Right ventricle myocardium inferior (tissue), 1 donor: Measurements from ENCODE around the gene TBC1D22A. TPM values are rescaled to one million over a fixed set of nuclear protein-coding genes. Genes with fewer than 3 reads are reported as not detected.

Experiments used
- ATAC-seq: fragments of 200-7000 bp; cut with Tn5 transposase; one replicate; pipeline ENCODE4 v1.9.1; 2020; ENCODE audit warnings: mild to moderate bottlenecking, moderate library complexity
- DNase-seq: peaks from one replicate; pipeline ENCODE4 v3.0.0; 2021; ENCODE audit errors: missing footprints
- intact Hi-C: fragments of 100-400 bp; cut with DNase I; formaldehyde crosslinking; loops from one replicate; pipeline ENCODE4 v1.11.0; 2022
- total RNA-seq: library from RNA; stranded (reverse); fragmentation: NEBNext Ultra II Directional; extraction: Animal tissue kit (Norgen Biotek cat#: 25700); gene quantifications from one replicate; pipeline ENCODE4 v1.2.1, GENCODE V29; 2021
- donor health status: DM: no; HTN: yes; CAD: no; lungs with severe emphysema.

TBC1D22A gene
- total RNA-seq, 1 donor from 2014 or later, result 14.6 TPM

GRCh38 chr22:47090591-47091245 lies 328.3 kb downstream of the TBC1D22A start:
- DNase-seq (no peak), ATAC-seq (no peak)
- intact Hi-C loops, result no loop called here

GRCh38 chr22:47091246-47091651 lies 328.8 kb downstream of the TBC1D22A start:
- ATAC-seq (no peak), DNase-seq (no peak)
- intact Hi-C loops, result no loop called here

- DNase-seq (no peak), ATAC-seq (no peak)
- intact Hi-C loops, result no loop called here
Observed at GRCh38 chr22:47091921-47092700, 329.7 kb downstream of the TBC1D22A start.

DNA sequence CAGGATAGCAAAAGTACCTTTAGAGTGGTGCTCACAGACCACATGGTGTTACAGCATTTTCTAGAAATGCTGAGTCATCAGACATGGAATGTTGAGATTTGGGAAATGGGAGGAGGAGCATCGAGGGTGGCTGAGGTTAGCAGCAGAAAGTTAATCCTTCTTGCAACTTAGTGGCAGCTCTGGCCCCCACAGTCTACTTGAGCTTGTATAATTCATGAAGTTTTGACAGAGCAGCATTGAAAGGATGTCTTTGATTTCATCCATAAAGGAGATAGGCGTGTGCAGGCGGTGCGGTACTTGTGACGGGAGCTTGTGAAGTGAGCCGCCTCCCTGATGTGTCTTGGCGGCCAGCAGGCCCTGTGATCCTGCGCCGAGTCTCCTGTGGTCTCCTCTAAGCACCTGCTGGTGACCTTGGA lies 330.5 kb downstream of the TBC1D22A start:
- DNase-seq, result no peak
- ATAC-seq, result no peak
- intact Hi-C loops, result no loop called here

DNA sequence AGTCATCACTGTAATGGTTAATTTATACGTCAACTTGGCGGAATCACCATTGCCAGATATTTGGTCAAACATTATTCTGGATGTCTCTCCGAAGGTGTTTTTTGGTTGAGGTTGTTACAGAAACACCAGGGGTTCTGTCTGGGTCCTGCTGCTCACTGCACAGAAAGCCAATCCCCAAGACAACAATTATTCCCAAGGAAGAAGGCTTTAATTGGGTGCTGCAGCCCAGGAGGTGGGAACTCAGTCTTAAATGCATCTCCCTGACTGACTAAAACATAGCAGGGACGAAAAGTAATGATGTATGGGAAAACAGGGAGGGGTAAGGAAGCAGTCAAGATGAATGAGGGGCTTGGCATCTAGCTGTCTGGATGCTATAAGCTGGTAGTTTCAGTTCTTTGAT lies 331.3 kb downstream of the TBC1D22A start:
- no peak for ATAC-seq
- no peak for DNase-seq
- intact Hi-C loops, result no loop called here

DNA sequence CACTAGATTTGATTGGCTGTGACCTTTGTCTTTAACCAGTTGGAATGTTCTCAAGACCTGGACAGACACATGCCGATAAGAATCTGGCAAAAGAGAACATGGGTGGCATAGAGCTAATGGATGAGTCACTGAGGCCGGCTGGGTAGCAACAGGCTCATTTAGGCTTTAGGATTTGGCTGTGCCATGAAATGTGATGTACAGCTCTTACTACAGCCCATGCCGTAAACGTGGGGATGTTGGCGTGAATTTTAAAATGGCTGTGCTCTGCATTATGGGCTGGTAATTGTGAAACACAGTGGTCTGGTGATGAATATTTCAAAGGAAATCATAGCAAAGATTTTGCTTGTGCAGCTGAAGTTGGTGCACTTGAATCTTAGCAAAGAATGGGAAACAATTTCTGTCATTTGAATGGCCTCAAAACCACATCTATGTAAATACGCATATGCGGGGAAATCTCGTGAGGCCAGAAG lies 332.4 kb downstream of the TBC1D22A start:
- ATAC-seq (no peak), DNase-seq (no peak)
- intact Hi-C loops, result no loop called here

DNA sequence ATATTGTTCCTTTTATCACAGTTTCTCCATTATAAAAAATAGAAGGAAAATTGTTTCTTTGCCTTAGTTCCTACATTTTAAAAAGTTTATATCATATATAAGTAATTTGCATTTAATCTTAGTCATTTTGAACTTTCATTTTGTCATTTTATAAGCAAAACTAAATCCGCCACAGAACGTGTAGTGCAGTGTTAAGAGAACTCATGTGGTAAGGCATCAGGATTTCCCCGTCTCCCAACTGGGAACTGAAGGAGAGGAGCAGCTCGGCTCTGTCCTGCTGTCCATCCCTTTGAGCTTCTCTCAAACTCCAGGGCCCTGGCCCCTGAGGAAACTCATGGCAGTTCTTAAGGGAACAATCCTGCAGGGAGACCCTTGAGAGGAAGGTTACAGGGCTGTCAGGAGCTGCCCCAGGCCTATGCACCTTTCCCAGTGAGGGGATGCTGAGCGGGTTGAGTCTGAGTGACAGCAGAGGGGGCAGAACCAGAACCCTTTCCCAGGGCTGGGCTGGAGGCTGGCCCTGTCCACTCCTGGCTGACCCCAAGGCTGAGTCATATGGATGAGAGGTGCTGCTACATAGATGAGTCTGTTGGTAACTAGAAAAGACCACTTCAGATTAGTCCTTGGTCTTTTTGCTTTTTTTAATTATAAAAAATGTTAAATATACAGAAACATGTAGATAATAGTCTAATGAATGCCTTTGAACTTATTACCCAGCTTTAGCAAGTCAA lies 333.1 kb downstream of the TBC1D22A start:
- intact Hi-C loops, result no loop called here
- DNase-seq (no peak), ATAC-seq (no peak)

GRCh38 chr22:47098121-47098520 lies 335.7 kb downstream of the TBC1D22A start:
- intact Hi-C loops, result no loop called here
- DNase-seq, result no peak
- ATAC-seq, result no peak

DNA sequence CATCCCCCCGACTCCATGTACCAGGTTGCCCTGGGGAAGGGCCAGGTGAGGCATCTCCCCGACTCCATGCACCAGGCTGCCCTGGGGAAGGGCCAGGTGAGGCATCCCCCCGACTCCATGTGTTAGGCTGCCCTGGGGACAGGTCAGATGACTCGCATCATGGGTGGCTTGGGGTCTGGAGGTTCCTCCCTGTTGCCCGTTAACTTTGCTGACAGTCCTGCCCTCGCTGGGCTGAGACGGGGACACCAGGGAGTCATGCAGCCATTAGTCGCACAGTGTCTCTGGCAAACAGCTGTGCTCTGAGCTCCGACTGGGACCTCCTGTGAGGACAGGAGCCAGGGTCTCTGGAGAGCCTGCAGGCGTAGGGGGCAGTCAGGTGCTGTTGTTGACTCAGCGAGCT lies 336.1 kb downstream of the TBC1D22A start:
- intact Hi-C loops, result no loop called here
- ATAC-seq (no peak), DNase-seq (no peak)

GRCh38 chr22:47100019-47100418 lies 337.6 kb downstream of the TBC1D22A start:
- DNase-seq (no peak), ATAC-seq (no peak)
- intact Hi-C loops, result no loop called here

DNA sequence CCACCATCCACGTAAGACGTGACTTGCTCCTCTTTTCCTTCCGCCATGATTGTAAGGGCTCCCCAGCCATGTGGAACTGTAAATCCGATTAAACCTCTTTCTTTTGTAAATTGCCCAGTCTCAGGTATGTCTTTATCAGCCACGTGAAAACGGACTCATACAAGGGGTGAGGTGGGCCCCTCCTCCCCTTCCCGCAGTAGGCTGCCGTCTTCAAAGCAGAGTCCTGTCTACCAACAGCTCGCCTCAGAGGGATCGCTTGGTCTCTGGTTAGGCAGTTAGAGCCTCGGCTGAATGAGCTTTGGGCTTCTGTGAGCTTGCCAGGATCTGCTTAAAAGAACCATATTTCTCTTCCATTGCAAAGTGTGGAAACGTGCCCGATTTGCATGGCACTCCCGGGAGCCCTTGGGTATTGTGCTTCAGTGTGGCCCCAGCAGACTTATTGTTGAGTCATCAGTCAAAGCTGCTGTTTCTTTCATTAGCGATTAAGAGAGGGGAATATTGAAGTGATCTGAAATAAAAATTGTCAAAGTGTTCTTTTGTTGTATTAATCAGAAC lies 338.3 kb downstream of the TBC1D22A start:
- intact Hi-C loops, result no loop called here
- no peak for DNase-seq
- ATAC-seq, result no peak

DNA sequence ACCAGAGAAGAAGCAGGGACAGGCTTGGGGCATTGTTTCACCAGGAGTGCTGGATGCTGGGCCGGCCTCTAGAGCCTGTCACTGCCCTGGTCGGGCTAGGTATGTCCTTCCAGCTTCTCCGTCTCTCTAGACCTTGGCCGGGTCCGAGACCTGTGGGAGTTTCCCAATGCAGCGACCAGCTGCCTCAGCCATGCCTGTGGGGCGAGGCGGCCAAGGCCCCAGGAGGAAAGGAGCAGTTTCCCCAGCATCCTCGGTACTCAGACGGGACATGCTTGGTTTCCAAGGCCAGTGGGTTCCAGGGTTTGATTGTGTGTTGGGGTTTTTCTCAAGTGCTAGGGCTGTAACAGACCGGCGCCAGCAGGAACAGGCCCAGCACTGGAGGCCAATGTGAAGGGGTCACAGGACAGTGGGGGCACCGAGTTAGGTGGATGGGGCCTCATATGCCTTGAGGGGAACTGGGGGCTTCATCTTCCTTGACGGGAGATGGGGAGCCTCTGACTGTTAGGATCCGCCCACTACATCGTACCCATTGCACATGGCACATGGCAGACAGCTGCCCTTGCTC lies 339.0 kb downstream of the TBC1D22A start:
- intact Hi-C loops, result no loop called here
- DNase-seq, result no peak
- ATAC-seq, result no peak

DNA sequence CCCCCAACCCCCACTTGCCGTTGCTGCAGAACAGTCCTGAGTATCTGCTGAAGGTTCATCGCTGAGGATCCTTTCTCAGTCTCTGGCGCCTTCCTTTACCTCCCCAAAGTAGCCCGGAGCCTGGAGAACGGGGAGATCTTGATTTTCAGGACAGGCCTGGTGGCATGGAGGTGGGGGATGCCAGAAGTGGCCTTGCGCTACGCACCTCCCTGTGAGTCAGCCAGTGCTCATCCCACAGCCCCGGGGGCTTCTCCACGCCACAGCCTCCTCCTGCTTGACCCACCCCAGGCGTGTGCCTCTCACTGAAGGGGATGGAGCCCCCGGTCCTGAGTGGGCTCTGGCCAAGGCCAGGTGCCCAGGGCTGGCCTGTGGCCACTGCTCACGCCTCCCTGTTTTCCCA lies 339.6 kb downstream of the TBC1D22A start:
- intact Hi-C loops, result no loop called here
- ATAC-seq, result no peak
- no peak for DNase-seq

DNA sequence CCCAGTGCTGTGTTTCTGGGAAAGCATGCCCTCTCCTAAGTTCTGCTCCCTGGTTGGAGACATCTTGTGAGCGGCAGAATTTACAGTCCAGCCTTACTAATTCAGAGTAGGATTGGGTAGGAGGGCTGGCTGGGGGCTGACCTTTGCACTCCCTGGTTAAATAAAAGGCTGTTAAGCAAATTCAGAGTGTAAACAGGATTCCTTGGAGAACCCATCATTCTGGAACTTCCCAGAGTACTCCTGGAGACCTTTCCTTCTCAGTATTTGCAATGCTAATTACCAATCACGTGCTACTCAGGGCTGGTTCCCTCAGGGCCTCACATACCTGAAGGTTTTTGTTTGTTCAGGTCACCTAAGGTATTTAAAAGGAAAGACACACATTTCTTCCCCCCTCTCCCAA lies 340.2 kb downstream of the TBC1D22A start:
- intact Hi-C loops, result no loop called here
- no peak for ATAC-seq
- no peak for DNase-seq

GRCh38 chr22:47105085-47105484 lies 342.6 kb downstream of the TBC1D22A start:
- ATAC-seq (no peak), DNase-seq (no peak)
- intact Hi-C loops, result no loop called here

DNA sequence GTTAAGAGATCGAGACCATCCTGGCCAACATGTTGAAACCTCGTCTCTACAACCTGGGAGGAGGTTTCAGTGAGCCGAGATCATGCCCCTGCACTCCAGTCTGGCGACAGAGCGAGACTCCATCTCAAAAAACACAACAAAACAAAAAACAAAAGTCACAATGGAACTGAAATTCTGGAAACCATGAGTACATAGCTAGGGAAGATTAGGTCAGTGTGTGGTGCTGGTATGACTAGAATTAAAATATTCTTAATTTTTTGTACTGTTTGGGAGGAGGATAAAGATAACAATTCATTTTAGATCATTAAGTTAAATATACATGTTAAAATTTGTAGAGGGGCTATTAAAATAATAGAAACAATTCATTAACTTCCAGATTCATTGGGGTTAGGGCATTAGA lies 344.4 kb downstream of the TBC1D22A start:
- intact Hi-C loops, result no loop called here
- no peak for DNase-seq
- no peak for ATAC-seq

- no peak for DNase-seq
- ATAC-seq, result no peak
- intact Hi-C loops, result no loop called here
Observed at GRCh38 chr22:47107431-47107830, 345.0 kb downstream of the TBC1D22A start.

DNA sequence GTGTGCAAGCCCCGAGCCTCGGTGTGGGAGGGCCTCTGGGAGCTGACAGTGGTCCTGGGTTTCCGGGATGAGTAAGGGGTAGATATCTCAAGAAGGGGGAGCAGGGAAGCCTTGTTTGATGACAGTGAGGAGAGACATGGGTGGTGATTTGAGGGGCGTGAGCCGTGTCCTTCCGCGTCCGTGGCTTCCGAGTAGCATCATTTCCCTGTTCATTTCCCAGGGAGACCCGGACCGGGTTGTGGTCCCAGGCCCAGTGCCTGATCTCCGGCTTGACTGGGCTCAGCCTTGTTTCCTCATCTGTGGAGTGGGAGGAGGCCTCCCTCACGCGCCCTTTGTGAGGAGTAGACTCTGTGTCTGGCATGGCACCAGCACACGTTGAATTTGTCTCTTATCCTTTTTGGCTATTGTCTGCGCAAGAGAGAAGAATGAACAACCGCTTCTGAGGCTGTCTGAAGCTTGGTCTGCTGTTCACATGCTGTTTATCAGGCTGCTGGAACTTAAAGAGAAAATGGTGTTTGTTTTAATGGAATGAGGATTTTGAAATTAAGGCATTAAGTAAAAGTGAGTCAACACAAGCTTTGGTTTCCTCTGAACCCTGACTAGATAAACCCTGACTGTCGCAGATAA lies 348.5 kb downstream of the TBC1D22A start:
- ATAC-seq (no peak), DNase-seq (no peak)
- intact Hi-C loops, result no loop called here
